Astrocyte (in vitro differentiated cells and primary cell): ENCODE results near the gene ZDHHC12.

Experiments used
- EZH2 ChIP-seq: IDR thresholded peaks from 2 replicates; pipeline ENCODE4 v1.6.1; 2012; ENCODE audit warnings: mild to moderate bottlenecking, low read length, inconsistent platforms; ENCODE audit not compliant: insufficient read depth
- TF ChIP-seq, protein P1 (sequence below): IDR thresholded peaks from 2 replicates; pipeline ENCODE4 v1.5.1; 2011; ENCODE audit warnings: low read depth, mild to moderate bottlenecking, inconsistent platforms, low read length, moderate library complexity; ENCODE audit not compliant: insufficient read depth

DNA sequence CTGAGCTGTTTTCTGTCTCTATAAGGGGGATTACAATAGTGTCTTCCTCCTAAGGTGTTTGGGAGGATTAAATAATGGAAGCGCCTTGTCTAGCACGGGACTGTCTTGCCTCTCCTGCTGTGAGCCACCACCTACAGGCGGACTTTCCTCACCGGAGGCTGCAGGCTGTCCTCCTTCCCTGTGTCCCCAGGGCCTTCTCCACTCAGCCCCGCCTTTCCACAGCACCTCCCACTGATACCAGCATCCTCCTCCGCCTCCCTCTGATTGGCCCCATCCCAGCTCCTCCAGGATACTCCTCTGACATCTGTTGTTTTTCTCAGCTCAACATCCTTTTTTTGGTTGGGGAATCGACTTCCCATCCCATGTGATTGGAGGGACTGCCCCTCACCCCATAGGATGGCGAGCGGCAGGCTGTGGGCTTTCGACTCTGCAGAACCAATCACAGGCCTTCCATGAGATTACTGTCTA is 851 bp upstream of the ZDHHC12 start:
- TF ChIP-seq, protein P1, sequence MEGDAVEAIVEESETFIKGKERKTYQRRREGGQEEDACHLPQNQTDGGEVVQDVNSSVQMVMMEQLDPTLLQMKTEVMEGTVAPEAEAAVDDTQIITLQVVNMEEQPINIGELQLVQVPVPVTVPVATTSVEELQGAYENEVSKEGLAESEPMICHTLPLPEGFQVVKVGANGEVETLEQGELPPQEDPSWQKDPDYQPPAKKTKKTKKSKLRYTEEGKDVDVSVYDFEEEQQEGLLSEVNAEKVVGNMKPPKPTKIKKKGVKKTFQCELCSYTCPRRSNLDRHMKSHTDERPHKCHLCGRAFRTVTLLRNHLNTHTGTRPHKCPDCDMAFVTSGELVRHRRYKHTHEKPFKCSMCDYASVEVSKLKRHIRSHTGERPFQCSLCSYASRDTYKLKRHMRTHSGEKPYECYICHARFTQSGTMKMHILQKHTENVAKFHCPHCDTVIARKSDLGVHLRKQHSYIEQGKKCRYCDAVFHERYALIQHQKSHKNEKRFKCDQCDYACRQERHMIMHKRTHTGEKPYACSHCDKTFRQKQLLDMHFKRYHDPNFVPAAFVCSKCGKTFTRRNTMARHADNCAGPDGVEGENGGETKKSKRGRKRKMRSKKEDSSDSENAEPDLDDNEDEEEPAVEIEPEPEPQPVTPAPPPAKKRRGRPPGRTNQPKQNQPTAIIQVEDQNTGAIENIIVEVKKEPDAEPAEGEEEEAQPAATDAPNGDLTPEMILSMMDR: no peak
- TF ChIP-seq EZH2: no peak
